ENCODE results near the gene SCN10A.

DNA sequence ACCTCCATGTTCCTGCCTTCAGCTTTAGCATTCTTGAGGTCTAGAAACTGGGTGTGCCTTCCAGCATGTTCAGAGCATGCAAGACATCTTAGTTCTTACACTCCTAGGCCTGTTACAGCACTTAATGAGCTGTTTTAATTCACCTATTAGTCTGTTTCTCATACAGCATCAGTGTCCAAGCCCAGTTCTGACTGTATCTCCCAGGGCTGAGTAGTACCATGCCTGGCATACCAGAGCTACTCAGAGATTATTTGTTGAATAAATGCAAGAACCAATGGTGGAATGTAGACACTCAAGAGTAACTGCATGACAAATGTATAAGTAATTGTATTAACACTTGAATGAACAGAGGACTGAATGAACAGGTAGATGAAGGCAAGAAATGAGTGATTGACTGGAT, 104.7 kb downstream of the SCN10A start:
- TF ChIP-seq, protein P1, sequence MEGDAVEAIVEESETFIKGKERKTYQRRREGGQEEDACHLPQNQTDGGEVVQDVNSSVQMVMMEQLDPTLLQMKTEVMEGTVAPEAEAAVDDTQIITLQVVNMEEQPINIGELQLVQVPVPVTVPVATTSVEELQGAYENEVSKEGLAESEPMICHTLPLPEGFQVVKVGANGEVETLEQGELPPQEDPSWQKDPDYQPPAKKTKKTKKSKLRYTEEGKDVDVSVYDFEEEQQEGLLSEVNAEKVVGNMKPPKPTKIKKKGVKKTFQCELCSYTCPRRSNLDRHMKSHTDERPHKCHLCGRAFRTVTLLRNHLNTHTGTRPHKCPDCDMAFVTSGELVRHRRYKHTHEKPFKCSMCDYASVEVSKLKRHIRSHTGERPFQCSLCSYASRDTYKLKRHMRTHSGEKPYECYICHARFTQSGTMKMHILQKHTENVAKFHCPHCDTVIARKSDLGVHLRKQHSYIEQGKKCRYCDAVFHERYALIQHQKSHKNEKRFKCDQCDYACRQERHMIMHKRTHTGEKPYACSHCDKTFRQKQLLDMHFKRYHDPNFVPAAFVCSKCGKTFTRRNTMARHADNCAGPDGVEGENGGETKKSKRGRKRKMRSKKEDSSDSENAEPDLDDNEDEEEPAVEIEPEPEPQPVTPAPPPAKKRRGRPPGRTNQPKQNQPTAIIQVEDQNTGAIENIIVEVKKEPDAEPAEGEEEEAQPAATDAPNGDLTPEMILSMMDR (IDR thresholded peaks at IDR 0.05; ENCODE audit: insufficient read depth, low read length, poor library complexity, severe bottlenecking): no peak
- no peak for TF ChIP-seq EZH2phosphoT487 (conservative IDR thresholded peaks at IDR 0.05; ENCODE audit: low read length)
